Immature natural killer cell (primary cell): ENCODE measurements around the gene ROBO1. TPM values are rescaled to one million over a fixed set of nuclear protein-coding genes. Genes with fewer than 3 reads are reported as not detected.

Experiments used
- DNase-seq, 3 donors: peaks; one replicate each; pipeline ENCODE4 v3.0.0; 2022; ENCODE audit warnings: mixed read lengths in 1 of 3
- H3K27ac Mint-ChIP-seq, 6 donors: one replicate each; pipeline ENCODE4 v1.8.0; 2020; ENCODE audit warnings: mixed read lengths in 6 of 6, mild to moderate bottlenecking in 5 of 6, inconsistent platforms in 4 of 6, moderate library complexity in 3 of 6
- H3K27me3 Mint-ChIP-seq, 3 donors: one replicate each; pipeline ENCODE4 v1.8.0; 2020 to 2021; ENCODE audit warnings: low read depth in 3 of 3, mild to moderate bottlenecking in 3 of 3, mixed read lengths in 3 of 3, moderate library complexity in 3 of 3, inconsistent platforms in 1 of 3
- H3K36me3 Mint-ChIP-seq, 3 donors: one replicate each; pipeline ENCODE4 v1.8.0; 2020; ENCODE audit warnings: mixed read lengths in 3 of 3, inconsistent platforms in 2 of 3, mild to moderate bottlenecking in 2 of 3
- H3K4me1 Mint-ChIP-seq, 2 donors: one replicate each; pipeline ENCODE4 v1.8.0; 2020; ENCODE audit warnings: inconsistent platforms in 2 of 2, mild to moderate bottlenecking in 2 of 2, mixed read lengths in 2 of 2, moderate library complexity in 1 of 2
- H3K4me3 Mint-ChIP-seq, 5 donors: one replicate each; pipeline ENCODE4 v1.8.0; 2020; ENCODE audit warnings: mild to moderate bottlenecking in 5 of 5, mixed read lengths in 5 of 5, inconsistent platforms in 3 of 5, moderate library complexity in 3 of 5
- H3K9me3 Mint-ChIP-seq, 6 donors: one replicate each; pipeline ENCODE4 v1.8.0; 2020; ENCODE audit warnings: mild to moderate bottlenecking in 6 of 6, mixed read lengths in 6 of 6, inconsistent platforms in 4 of 6, moderate library complexity in 3 of 6
- polyA plus RNA-seq, 3 donors: library from polyadenylated mRNA; unstranded; fragments of 300-500 nt; fragmentation: Illumina TruSeq; gene quantifications; one replicate each; pipeline ENCODE4 v1.2.3, GENCODE V29; 2021

ROBO1 gene
- polyA plus RNA-seq, 3 donors from 2014 or later = 0.63 TPM; not detected in 2

DNA sequence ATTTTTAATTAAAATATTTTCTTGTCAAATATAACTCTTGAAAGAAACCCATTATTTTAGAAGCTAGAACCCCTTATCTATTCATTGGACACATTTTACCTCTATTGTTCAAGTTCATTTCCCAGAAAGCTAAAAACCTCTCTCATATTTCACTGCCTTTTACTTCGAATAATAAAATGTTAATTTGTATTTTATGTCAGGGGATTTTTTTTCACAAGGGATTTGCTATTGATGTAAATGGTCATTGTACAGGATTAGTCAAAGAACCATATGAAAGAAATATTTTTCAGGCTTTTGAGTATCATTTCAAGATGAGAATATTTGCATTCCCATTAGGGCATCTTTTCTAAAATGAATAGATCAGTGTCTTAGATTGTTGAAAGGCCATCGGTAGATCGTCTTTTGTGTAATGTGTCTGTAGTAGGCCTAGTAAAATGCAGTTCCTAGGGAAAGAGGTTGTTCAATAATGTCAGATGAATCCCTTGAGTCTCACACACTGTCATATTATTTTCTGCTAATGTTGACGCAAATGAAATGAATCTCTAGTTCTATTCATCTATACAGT is 114.5 kb downstream of the ROBO1 start:
- H3K27ac Mint-ChIP-seq = no peak overlapping the region
- H3K27me3 Mint-ChIP-seq = no peaks in the 10 kb centered on the region

DNA sequence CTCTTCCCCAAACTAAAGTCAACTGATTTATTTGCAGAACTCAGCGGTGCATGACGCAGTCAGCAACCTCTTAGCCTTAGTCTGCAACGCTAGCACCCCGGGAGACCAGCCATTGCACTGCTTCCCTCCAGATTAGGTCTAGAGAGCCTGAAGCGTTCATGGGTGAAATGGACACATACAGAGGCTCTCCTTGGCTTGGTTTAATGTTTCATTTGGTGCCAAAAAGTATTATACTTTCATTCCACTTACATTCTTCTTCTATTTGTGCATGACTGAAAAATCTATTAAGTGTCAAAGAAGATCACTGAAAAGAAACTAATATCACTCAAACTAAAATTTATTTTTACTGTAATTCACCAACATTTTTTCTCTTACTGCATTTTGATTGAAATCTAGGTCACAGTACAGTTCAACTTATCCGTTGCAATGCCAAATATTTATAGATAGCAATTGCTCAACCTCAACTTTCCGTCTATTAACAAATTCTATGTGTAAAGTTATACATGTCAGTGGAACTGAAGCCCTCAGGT is 116.2 kb downstream of the ROBO1 start:
- Mint-ChIP-seq H3K27me3 (no peaks in the 10 kb centered on the region), H3K4me3 (no peak overlapping the region), H3K27ac (no peak overlapping the region), H3K9me3 (peaks cover 1 to 38% (median 18%) of the 10 kb centered on the region in 6 donors), H3K36me3 (no peaks in the 10 kb centered on the region), H3K4me1 (no peaks in the 10 kb centered on the region)
- no peak for DNase-seq

More for the DNA sequence above, 114.5 kb downstream of the ROBO1 start:
- Mint-ChIP-seq H3K36me3 (no peaks in the 10 kb centered on the region), H3K4me1 (no peaks in the 10 kb centered on the region), H3K9me3 (peaks cover 0 to 31% (median 10%) of the 10 kb centered on the region in 6 donors), H3K4me3 (no peak overlapping the region)
- DNase-seq = no peak

DNA sequence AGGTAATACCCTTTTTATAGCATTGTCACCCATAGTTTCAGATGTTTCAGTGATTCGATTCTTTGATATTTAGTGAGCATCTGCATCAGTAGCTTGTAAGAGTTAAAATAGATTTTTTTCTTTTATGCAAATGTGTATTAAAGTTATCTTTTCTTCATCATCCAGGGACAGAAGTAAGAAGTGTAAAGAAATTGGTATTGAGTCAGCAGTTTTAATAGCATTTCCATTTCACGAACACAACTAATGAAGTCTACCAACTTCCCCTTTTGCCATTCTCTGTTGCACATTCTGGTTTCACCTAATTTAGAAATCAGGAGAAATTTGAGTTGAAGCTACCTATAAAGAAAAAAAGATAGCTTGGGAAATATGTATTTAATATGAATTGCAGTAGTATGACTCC is 127.9 kb downstream of the ROBO1 start:
- Mint-ChIP-seq H3K9me3 (peaks cover 7 to 45% (median 29%) of the 10 kb centered on the region in 6 donors), H3K4me1 (no peaks in the 10 kb centered on the region), H3K27ac (no peak overlapping the region), H3K36me3 (peaks cover 0 to 3% (median 0%) of the 10 kb centered on the region in 3 donors), H3K4me3 (no peak overlapping the region), H3K27me3 (peaks cover 0 to 3% (median 0%) of the 10 kb centered on the region in 3 donors)
- no peak for DNase-seq

- Mint-ChIP-seq H3K4me1 (no peaks in the 10 kb centered on the region), H3K27ac (no peak overlapping the region), H3K36me3 (peaks cover 0 to 4% (median 3%) of the 10 kb centered on the region in 3 donors), H3K4me3 (no peak overlapping the region), H3K9me3 (peaks cover 6 to 38% (median 22%) of the 10 kb centered on the region in 6 donors), H3K27me3 (no peaks in the 10 kb centered on the region)
- no peak for DNase-seq
Measured at GRCh38 chr3:79636372-79636771, 131.4 kb downstream of the ROBO1 start.

GRCh38 chr3:79632842-79633241 is 135.0 kb downstream of the ROBO1 start:
- Mint-ChIP-seq H3K4me3 (no peak overlapping the region), H3K4me1 (no peaks in the 10 kb centered on the region), H3K36me3 (peaks cover 0 to 4% (median 0%) of the 10 kb centered on the region in 3 donors), H3K27me3 (peaks cover 0 to 1% (median 0%) of the 10 kb centered on the region in 3 donors), H3K9me3 (peaks cover 13 to 54% (median 29%) of the 10 kb centered on the region in 6 donors), H3K27ac (no peak overlapping the region)
- DNase-seq = no peak

DNA sequence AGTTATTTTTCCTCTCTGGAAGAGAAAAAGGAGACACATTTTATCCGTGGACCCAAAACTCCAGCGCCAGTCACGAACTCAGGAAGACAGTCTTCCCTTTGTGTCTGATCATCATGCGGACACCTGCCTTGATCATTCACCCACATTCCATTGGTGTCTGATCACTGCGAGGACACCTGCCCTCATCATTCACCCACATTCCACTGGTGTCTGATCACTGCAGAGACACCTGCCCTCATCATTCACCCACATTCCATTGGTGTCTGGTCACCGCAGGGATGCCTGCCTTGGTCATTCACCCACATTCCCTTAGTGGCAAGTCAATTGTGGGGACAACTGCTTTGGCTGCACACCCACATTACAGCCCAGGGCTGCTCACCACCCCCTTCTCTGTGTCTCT is 148.9 kb downstream of the ROBO1 start:
- H3K27me3 Mint-ChIP-seq = peaks cover 0 to 3% (median 2%) of the 10 kb centered on the region in 3 donors
- H3K27ac Mint-ChIP-seq = no peak overlapping the region
- no peaks in the 10 kb centered on the region for H3K4me1 Mint-ChIP-seq
- no peak overlapping the region for H3K4me3 Mint-ChIP-seq
- H3K9me3 Mint-ChIP-seq = peaks cover 20 to 77% (median 62%) of the 10 kb centered on the region in 6 donors
- no peak for DNase-seq
- peaks cover 0 to 17% (median 3%) of the 10 kb centered on the region in 3 donors for H3K36me3 Mint-ChIP-seq

DNA sequence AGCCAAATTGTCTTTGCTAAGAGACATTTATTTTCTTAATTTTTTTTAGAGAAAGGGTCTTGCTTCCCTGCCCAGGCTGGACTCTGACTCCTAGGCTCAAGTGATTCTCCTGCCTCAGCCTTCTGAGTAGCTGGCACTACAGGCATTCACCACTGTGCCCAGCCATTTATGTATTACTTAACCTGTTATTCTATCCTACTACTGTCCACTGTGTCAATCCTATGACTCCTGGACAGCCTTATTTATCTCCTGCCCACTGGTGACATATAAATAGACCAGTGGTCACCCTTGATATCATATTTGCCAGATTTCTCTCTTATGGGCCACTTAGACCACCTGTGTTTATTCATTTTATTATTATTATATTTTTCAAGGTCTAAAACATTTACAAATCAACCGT is 161.4 kb downstream of the ROBO1 start:
- no peaks in the 10 kb centered on the region for H3K27me3 Mint-ChIP-seq
- peaks cover 9 to 58% (median 26%) of the 10 kb centered on the region in 6 donors for H3K9me3 Mint-ChIP-seq
- no peak overlapping the region for H3K27ac Mint-ChIP-seq
- peaks cover 0 to 3% (median 0%) of the 10 kb centered on the region in 3 donors for H3K36me3 Mint-ChIP-seq
- no peaks in the 10 kb centered on the region for H3K4me1 Mint-ChIP-seq
- DNase-seq = no peak
- H3K4me3 Mint-ChIP-seq = no peak overlapping the region

- H3K27me3 Mint-ChIP-seq = peaks cover 0 to 2% (median 0%) of the 10 kb centered on the region in 3 donors
- peaks cover 0 to 3% (median 0%) of the 10 kb centered on the region in 3 donors for H3K36me3 Mint-ChIP-seq
- peaks cover 10 to 65% (median 28%) of the 10 kb centered on the region in 6 donors for H3K9me3 Mint-ChIP-seq
- H3K4me1 Mint-ChIP-seq = no peaks in the 10 kb centered on the region
- no peak for DNase-seq
- H3K4me3 Mint-ChIP-seq = no peak overlapping the region
- H3K27ac Mint-ChIP-seq = no peak overlapping the region
Measured at GRCh38 chr3:79604681-79605080, 163.1 kb downstream of the ROBO1 start.

DNA sequence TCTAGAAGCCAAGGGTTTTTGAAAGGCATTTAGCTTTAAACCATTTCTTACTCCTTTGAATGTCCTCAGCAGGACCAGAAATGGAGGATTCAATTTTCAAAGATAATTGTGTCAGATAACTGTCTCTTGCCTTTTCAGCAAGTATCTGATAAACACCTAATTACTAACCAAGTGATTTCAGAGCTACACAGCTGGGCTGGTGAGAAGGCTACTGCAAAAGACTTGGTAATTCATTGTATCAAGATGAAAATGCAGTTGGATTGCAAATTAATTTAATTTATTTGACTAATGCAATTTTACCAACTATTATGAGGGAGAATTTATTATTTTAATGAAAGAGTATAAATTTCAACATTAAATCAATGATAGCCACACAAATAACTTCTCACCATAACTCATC is 165.4 kb downstream of the ROBO1 start:
- H3K36me3 Mint-ChIP-seq = no peaks in the 10 kb centered on the region
- H3K4me3 Mint-ChIP-seq = no peak overlapping the region
- DNase-seq = no peak
- H3K27me3 Mint-ChIP-seq = peaks cover 0 to 2% (median 0%) of the 10 kb centered on the region in 3 donors
- peaks cover 6 to 56% (median 27%) of the 10 kb centered on the region in 6 donors for H3K9me3 Mint-ChIP-seq
- no peak overlapping the region for H3K27ac Mint-ChIP-seq
- H3K4me1 Mint-ChIP-seq = no peaks in the 10 kb centered on the region

DNA sequence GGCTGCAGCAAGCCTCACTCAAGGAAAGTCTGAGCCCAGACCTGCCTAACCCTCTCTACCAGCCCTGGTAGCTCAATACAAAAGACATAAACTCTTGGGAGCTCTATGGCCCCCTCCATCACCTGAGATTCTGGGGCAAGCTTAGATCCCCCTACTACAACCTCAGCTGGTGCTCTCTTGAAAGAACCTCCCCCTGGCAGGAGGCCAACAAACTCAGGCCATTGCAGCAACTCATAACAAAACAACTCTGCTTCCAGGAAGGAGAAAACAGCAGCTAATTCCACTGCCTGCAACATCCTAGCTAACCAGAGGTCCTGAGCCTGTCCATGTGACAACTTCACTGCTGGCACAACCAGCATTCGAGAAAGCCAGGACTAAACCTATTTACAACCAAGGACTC is 169.2 kb downstream of the ROBO1 start:
- Mint-ChIP-seq H3K27me3 (peaks cover 0 to 2% (median 0%) of the 10 kb centered on the region in 3 donors), H3K27ac (no peak overlapping the region), H3K4me1 (no peaks in the 10 kb centered on the region), H3K4me3 (no peak overlapping the region), H3K36me3 (no peaks in the 10 kb centered on the region), H3K9me3 (peaks cover 2 to 49% (median 22%) of the 10 kb centered on the region in 6 donors)
- no peak for DNase-seq

DNA sequence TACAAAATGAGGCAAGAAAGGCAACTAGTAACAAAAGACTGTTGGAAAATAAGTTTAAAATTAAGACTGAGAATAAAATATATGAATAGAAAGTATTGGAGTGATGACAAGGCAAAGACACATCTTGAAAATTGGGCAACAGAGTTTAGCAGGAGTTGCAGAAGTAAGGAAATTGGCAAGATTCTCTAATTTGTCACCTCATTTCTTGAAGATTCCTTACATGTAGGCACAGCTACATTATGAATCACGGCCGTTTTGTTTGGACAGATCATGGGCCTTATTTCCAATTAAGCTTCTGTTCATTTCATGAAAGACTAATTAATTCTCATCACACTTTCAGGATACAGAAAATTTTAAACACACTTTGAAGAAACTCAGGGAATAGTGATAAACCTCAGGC is 170.1 kb downstream of the ROBO1 start:
- Mint-ChIP-seq H3K4me1 (no peaks in the 10 kb centered on the region), H3K9me3 (peaks cover 2 to 40% (median 20%) of the 10 kb centered on the region in 6 donors), H3K27ac (no peak overlapping the region), H3K27me3 (peaks cover 0 to 2% (median 0%) of the 10 kb centered on the region in 3 donors), H3K4me3 (no peak overlapping the region), H3K36me3 (no peaks in the 10 kb centered on the region)
- no peak for DNase-seq

DNA sequence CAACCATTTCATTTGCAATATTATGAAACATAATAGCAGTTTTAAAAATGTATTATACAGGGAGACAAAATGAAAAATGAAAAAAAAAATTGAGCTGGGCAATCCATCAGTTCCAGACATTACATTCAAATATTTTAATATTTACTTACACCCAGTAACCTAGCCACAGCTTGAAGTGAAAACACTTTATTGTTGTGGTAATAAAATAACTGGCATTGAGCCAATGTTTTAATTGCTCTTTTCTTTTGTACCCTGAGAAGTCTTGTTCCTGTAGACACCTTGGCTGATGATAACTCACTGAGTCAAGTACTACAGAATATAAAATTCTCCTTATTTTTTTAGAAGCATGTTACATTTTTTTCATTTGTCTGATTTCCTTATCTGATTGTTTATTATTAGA is 180.6 kb downstream of the ROBO1 start:
- H3K9me3 Mint-ChIP-seq = peaks cover 2 to 35% (median 9%) of the 10 kb centered on the region in 6 donors
- H3K36me3 Mint-ChIP-seq = no peaks in the 10 kb centered on the region
- H3K4me1 Mint-ChIP-seq = no peaks in the 10 kb centered on the region
- H3K27ac Mint-ChIP-seq = no peak overlapping the region
- DNase-seq = no peak
- H3K4me3 Mint-ChIP-seq = no peak overlapping the region
- H3K27me3 Mint-ChIP-seq = no peaks in the 10 kb centered on the region

GRCh38 chr3:79586232-79586631 is 181.6 kb downstream of the ROBO1 start:
- Mint-ChIP-seq H3K36me3 (no peaks in the 10 kb centered on the region), H3K4me3 (no peak overlapping the region), H3K4me1 (no peaks in the 10 kb centered on the region)

GRCh38 chr3:79572930-79573329 is 194.9 kb downstream of the ROBO1 start:
- Mint-ChIP-seq H3K4me3 (no peak overlapping the region), H3K27ac (no peak overlapping the region), H3K4me1 (no peaks in the 10 kb centered on the region), H3K9me3 (peaks cover 0 to 32% (median 2%) of the 10 kb centered on the region in 6 donors), H3K36me3 (no peaks in the 10 kb centered on the region), H3K27me3 (no peaks in the 10 kb centered on the region)
- no peak for DNase-seq

More at GRCh38 chr3:79586232-79586631, 181.6 kb downstream of the ROBO1 start:
- H3K9me3 Mint-ChIP-seq = peaks cover 2 to 34% (median 9%) of the 10 kb centered on the region in 6 donors
- H3K27ac Mint-ChIP-seq = no peak overlapping the region
- no peak for DNase-seq
- no peaks in the 10 kb centered on the region for H3K27me3 Mint-ChIP-seq
